Cortex of kidney (tissue), 1 donor: ENCODE measurements around the gene FOXP3.

Experiments used
- DNase-seq: peaks from one replicate; lab custom pipeline; 2025; lab: John Stamatoyannopoulos, UW

The FOXP3 gene

GRCh38 chrX:49249616-49250015 lies 14.9 kb downstream of the FOXP3 start:
- no peak for DNase-seq

DNA sequence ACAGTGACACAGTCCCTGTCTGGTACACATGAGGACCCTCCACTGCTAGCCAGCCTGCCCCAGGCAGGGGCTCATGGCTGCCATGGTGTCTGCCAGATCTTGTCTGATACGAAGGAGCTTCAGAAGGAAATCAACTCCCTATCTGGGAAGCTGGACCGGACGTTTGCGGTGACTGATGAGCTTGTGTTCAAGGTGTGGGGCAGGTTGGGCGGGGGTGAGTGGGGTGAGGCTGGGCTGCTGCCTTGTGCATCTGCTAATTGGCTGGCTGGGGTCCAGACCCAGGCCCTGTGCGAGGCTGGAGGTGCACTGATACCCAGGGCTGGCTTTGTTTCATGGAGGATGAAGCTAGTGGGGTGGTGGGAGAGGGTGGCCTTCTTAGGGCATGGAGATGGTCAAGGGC lies 15.4 kb downstream of the FOXP3 start:
- no peak for DNase-seq

DNA sequence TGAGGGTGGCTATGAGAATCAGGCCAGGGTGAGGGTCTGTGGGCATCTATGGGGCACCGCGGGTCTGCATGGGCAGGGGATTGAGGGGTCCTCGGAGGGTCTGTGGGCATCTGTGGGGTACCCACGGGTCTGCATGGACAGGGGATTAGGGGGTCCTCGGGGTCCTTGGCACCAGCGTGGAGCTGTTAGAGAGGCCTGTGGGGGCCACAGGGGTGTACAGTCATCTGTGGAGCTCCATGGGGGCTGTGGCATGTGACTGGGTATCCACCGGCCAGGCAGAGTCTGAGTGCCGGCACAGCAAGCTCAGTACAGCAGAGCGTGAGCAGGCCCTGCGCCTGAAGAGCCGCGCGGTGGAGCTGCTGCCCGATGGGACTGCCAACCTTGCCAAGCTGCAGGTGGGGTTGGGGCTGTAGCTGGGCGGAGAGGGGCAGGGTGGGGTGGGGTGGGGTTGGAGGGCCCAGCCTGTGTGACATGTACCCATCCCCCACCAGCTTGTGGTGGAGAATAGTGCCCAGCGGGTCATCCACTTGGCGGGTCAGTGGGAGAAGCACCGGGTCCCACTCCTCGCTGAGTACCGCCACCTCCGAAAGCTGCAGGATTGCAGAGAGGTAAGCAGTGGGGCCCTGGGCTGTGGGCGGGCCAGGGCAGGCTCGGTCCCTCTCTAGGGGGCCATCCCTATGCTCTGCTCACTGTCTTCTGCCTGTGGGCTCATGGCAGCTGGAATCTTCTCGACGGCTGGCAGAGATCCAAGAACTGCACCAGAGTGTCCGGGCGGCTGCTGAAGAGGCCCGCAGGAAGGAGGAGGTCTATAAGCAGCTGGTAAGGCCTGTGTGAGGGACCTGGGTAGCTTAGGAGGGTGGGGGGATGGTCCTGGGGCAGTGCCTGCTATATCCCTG lies 16.3 kb downstream of the FOXP3 start:
- DNase-seq = no peak

- no peak for DNase-seq
Observed at GRCh38 chrX:49247346-49247745, 17.2 kb downstream of the FOXP3 start.

DNA sequence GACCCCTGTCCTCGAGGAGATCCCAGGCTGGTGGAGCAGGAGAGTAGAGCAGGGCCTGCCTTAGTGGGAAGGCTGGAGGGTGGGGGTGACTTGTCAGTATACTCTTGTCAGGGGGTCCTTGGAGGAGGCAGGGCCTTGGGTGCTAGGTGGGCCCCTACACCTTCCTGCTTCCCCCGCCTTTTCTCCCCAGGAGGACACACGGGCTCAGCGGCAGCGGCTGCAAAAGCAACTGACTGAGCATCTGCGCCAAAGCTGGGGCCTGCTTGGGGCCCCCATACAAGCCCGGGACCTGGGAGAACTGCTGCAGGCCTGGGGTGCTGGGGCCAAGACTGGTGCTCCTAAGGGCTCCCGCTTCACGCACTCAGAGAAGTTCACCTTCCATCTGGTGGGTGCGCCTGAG lies 18.0 kb downstream of the FOXP3 start:
- DNase-seq = no peak

DNA sequence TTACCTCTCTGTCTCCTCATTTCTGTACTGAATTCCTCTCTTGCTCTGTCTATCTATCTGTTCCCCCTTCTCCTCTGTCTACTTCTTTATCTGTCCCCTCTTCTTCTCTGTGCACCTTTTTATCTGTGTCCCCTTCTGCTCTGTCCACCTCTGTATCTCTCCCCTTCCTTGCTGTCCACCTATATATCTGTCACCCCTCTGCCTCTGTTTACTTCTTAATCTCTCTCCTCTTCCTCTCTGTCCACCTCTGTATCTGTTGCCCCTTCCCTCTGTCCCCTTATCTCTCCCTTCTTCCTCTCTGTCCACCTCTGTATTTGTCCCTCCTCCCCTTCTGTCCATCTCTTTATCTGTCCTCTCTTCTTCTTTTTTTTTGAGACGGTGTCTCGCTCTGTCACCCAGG lies 20.3 kb downstream of the FOXP3 start:
- DNase-seq = no peak

- DNase-seq = no peak
Observed at GRCh38 chrX:49243166-49243565, 21.3 kb downstream of the FOXP3 start.

GRCh38 chrX:49242545-49243066 lies 21.9 kb downstream of the FOXP3 start:
- DNase-seq = no peak

GRCh38 chrX:49238735-49239134 lies 25.8 kb downstream of the FOXP3 start:
- DNase-seq = no peak

DNA sequence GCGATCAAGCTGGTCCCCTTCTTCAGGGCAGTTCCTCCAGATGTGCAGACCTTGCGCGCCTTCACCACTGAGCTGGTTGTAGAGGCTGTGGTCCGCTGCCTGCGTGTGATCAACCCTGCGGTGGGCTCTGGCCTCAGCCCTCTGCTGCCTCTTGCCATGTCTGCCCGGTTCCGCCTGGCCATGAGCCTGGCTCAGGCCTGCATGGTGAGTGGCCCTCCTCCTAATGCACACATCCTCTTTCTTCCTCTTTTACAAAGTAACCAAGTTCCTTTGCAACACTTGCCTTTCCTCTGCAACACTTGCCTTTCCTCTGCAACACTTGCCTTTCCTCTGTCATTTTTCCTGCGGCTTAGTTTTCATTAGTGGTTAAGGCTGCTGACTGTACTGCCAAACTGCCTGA lies 27.4 kb downstream of the FOXP3 start:
- no peak for DNase-seq

- DNase-seq = no peak
Observed at GRCh38 chrX:49233887-49234555, 30.5 kb downstream of the FOXP3 start.

- no peak for DNase-seq
Observed at GRCh38 chrX:49233176-49233575, 31.3 kb downstream of the FOXP3 start, which contains the start of gene CACNA1F. Gene CACNA1F, minus strand, starts transcription at chrX:49233340. Its CDS starts 31 bp downstream, at chrX:49233309.

DNA sequence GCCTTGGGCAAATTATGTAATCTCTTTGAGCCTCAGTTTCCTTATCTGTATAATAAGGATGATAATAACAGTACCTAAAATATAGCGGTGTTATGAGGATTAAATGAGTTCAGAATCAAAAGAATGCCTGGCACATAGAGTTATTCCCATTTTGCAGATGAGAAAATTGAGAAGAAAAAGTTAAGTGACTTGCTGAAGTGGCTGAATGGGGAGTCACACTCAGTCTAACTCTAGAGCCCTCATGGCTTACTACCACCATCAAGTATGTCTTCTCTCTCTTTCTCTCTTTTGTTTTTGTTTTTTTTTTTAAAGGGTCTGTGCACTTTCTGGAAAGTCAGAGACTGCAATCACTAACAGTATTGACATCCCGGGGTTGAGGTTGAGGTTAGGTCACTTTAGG lies 32.0 kb downstream of the FOXP3 start:
- DNase-seq = no peak

DNA sequence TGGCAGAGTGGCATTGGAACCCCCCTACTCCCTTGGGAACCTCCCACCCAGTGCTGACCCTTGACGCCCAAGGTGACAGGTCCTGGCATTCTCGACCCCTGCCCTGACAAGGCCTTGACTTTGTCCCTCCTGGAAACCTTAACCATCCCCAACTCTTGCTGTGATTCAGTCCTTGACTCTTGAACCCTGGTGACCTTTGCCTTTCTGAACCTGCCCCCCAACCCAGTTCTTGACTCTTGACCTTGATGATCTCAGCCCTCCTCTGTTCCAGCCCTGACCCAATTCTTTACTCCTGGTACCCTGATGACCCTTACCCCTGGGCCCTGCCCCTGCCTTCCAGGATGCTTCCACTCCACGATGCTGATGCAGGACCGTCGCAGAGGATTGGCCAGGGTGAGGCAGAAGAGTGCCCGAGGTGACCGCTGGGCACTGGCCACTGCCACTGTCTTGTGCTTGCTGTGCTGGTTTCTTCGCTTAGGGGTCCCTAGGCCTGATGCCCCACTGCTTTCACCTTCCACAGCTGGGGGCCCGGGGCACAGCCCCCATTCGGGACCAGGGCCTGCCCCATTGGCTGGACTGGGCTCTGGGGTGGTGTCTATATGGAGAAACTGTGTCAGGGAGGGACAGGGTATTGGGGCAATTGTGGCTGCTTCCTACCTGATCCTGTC lies 33.0 kb downstream of the FOXP3 start:
- no peak for DNase-seq

DNA sequence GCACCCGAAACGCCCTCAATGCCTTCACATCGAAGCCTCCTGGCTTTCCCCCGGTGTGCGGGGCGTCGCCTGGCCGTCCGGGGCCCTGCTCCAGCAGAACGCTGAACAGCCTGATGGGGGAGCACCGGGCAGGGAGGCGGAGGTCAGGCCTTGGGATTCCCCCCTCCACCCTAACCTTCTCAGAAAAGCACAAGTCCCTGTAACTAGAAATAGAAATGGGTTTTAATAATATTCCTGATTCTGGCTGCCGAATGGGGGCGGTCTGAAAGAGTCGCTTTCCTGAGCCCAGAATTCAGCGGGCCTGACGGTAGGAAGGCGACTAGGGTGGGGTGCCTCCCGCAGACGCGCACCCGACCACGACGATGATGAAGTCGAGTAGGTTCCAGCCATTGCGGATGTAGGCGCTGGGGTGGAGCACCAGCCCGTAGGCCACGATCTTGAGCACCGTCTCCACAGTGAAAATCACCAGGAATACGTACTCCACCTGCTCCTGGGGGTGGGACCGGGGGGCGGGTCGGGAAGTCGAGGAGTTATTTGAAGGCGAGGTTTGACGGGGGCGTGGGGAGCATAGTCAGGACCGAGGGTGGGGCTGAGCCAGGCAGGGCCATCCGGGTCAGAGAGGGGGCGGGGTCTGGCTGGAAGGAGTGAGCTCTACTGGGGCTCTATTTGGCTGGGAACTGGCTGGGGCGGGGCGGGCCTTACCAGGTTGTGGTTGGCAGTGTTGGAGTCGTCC lies 33.8 kb downstream of the FOXP3 start:
- no peak for DNase-seq

GRCh38 chrX:49228185-49228584 lies 36.3 kb downstream of the FOXP3 start:
- no peak for DNase-seq

DNA sequence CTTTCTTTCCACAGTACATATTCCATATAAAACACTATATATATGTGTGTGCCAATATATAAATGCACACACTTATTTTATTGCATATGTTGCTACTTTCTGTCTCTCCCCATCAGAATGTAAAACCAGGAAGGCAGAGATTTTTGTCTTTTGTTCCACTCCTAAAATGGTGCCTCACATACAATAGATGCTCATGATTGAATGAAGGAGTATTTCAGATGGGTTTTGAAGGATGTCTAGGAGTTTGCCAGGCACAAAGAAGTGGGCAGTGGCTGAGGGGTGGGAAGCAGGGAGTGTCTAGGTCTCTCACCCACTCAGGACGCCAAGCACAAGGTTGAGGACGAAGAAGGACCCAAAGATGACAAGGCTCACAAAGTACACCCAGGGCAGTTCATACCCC lies 36.8 kb downstream of the FOXP3 start:
- no peak for DNase-seq

DNA sequence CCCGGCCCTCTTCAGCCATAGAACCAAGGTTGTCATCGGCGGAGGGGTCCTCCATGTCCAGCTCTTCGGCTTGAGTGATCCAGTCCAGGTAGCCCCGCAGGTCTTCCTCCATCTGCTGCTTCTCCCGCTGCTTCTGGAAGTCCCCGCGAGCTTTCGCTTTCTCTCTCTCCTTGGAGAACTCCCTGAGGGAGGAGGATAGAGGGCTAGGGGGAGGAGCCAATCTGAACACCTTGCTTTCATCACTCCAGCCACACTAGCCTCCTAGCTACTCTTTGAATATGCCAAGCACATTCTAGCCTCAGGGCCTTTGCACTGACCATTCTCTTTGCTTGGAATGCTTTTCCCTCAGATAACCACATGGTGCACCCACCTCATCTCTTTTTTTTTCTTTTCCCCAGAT lies 37.6 kb downstream of the FOXP3 start:
- no peak for DNase-seq

DNA sequence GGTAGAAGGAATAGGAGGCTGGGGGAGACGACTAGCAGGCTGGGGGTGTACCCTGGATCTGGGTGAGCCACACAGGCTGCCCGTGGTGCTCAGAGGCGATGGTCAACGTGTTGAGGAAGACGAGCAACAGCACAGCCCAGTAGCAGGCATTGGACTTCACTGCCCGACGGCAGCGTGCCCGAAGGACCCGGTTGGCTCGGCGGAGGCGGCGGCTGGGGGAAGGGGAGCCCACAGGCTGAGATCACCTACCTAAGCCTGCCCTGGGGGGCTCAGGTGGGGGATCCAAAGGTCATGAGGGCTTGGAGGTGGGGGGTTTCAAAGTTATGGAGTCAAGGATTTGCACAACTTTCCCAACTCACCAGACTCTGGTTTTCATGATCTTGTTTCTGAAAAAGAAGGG lies 38.7 kb downstream of the FOXP3 start:
- DNase-seq = no peak

DNA sequence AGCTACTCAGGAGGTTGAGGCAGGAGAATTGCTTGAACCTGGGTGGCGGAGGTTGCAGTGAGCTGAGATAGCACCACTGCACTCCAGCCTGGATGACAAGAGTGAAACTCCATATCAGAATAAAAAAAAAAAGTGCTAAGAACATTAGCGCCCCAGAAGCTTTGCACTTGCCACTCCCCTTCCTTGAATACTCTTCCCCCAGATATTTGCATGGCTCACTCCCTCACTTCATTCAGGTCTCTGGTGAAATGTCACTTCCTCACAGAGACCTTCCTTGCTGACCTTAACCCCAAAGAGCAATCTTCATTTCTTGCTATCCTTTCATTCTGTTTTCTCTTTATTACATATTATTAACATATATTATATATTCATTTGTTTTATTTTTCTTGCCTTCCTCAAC lies 42.6 kb downstream of the FOXP3 start:
- no peak for DNase-seq

DNA sequence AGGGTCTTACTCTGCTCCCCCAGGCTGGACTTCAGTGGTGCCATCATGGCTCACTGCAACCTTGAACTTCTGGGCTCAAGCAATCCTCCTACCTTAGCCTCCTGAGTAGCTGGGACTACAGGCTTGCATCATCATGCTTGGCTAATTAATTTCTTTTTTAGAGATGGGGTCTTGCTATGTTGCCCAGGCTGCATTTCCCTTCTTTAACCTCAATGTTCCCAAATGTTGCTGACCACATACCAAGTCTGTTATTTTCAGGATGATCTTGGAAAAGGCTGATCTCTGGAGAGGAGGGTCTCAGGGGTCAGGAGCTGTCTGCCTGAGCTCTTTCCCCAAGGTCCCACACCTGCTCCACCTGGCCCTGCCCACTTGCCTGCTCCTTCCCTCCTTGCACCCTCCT lies 44.4 kb downstream of the FOXP3 start:
- DNase-seq = no peak

DNA sequence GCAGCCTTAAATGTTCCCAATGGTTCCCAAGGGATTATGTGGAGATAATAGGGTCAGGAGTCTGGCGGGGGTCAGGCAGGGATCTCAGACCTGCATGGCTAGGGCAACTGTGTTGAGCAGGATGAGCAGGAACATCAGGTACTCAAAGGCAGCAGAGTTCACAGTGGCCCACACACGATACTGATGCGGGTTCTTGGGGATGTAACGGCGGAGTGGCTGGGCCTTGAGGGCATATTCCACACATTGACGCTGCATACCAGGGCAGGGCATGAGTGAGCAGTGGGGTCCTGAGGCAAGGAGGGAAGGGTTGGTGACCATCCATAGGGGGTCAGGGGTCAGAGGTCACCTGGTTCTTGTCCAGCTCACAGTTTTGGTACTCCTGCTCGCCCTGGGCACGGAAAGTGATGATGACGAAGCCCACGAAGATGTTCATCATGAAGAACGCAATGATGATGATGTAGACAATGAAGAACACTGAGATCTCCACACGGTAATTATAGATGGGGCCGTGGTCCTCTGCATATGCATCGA lies 49.4 kb downstream of the FOXP3 start:
- DNase-seq = no peak
